HG02798 (cell line): ENCODE results near the gene FBXL7.

Source experiments
- ATAC-seq: cut with Tn5 transposase; IDR thresholded peaks from one replicate; pipeline ENCODE4 v1.9.1; 2021; ENCODE audit warnings: mild to moderate bottlenecking; ENCODE audit not compliant: unreplicated experiment, poor library complexity

The FBXL7 gene

GRCh38 chr5:15902066-15902465 is 402.1 kb downstream of the FBXL7 start:
- no peak for ATAC-seq

GRCh38 chr5:15904899-15905830 is 405.2 kb downstream of the FBXL7 start:
- ATAC-seq, result no peak

- no peak for ATAC-seq
Measured at GRCh38 chr5:15914638-15915037, 414.7 kb downstream of the FBXL7 start.

- no peak for ATAC-seq
Measured at GRCh38 chr5:15926586-15926985, 426.6 kb downstream of the FBXL7 start.

- ATAC-seq, result no peak
Measured at GRCh38 chr5:15927710-15928380, 427.9 kb downstream of the FBXL7 start.

GRCh38 chr5:15929611-15930263 is 429.8 kb downstream of the FBXL7 start:
- no peak for ATAC-seq

- ATAC-seq, result no peak
Measured at GRCh38 chr5:15932066-15932465, 432.1 kb downstream of the FBXL7 start.

GRCh38 chr5:15933259-15934207 is 433.6 kb downstream of the FBXL7 start:
- ATAC-seq, result no peak

GRCh38 chr5:15936505-15937245 is 436.7 kb downstream of the FBXL7 start:
- no peak for ATAC-seq

GRCh38 chr5:15937708-15938107 is 437.7 kb downstream of the FBXL7 start:
- ATAC-seq, result no peak

- no peak for ATAC-seq
Measured at GRCh38 chr5:15938186-15938585, 438.2 kb downstream of the FBXL7 start.

- ATAC-seq, result no peak
Measured at GRCh38 chr5:15938961-15939360, 439.0 kb downstream of the FBXL7 start.

- no peak for ATAC-seq
Measured at GRCh38 chr5:15940905-15941304, 440.9 kb downstream of the FBXL7 start.

GRCh38 chr5:15943487-15943886 is 443.5 kb downstream of the FBXL7 start:
- ATAC-seq, result no peak

- no peak for ATAC-seq
Measured at GRCh38 chr5:15946026-15946425, 446.0 kb downstream of the FBXL7 start.

GRCh38 chr5:15948190-15948589 is 448.2 kb downstream of the FBXL7 start:
- no peak for ATAC-seq

- ATAC-seq, result no peak
Measured at GRCh38 chr5:15951126-15951525, 451.1 kb downstream of the FBXL7 start.

- ATAC-seq, result no peak
Measured at GRCh38 chr5:15951550-15951949, 451.6 kb downstream of the FBXL7 start.

- no peak for ATAC-seq
Measured at GRCh38 chr5:15956622-15957021, 456.6 kb downstream of the FBXL7 start.
